ENCODE measurements around the gene TNFSF4. TPM values are rescaled to one million over a fixed set of nuclear protein-coding genes. Genes with fewer than 3 reads are reported as not detected.
"Not testable (repeated sequence)": the region's sequence is repeated elsewhere in the genome, so short reads cannot be mapped to it uniquely, and the experiment has no call there.

Gene TNFSF4
- total RNA-seq, 1 donor from 2014 or later: 1.6 TPM

DNA sequence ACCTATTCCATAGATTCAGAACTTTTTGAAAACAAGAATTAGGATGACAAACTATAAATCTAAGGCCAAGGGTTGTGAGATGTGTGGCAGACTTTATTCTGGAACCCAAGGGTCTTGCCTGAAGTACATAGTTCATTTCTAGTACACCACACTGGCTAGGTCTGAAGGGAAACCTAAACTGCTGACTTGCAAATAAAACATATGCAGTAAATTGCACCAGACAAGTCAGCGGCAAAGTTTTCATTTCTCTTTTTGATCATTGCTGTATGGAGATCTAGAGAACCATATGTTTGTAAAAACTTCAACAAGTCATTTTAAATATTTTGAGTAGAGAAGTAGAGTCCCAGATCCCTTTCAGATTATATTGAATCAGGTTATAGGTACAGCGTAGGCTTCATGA is 43.9 kb downstream of the TNFSF4 start:
- DNase-seq: no peak

DNA sequence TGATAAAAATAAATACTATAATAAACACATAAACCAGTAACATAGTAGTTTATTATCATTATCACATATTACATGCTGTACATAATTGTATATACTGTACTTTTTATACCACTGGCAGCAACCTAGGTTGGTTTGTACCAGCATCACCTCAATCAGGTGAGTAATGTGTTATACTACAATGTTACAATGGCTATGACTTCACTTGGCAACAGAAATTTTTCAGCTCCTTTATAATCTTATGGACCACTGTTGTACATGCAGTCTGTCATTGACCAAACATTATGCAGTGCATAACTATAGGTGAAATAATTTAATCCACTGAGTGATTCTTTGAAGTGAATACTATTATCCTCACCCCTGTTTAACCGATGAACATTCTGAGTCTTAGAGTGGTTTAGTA is 44.5 kb downstream of the TNFSF4 start:
- no peak for DNase-seq

DNA sequence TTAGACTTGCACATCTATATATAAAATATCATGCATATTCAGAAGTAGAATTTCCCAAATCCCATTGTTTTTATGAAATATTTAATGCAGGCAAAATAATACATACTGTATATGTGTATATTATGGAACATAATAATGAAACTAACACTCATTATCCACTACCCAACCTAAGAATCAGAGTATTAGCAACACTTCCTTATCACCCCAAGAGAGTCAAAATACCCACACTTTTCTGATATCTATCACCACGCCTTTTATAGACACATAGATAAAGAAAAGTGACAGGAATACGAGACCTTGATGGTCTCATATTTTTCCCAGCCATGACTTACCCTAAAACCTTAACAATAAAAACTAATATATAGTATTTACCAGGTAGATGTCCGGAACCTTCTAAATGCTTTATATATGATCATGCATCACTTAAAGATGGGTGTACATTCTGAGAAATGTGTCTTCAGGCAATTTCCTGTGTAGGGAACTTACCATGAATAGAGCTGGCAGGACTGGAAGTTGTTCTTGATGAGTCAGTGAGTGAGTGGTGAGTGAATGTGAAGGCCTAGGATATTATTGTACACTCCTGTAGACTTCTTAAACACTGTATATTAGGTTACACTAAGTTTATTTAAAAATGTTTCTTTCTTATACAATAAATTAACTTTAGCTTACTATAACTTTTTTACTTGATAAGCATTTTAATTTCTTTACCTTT is 45.5 kb downstream of the TNFSF4 start:
- no peak for DNase-seq

DNA sequence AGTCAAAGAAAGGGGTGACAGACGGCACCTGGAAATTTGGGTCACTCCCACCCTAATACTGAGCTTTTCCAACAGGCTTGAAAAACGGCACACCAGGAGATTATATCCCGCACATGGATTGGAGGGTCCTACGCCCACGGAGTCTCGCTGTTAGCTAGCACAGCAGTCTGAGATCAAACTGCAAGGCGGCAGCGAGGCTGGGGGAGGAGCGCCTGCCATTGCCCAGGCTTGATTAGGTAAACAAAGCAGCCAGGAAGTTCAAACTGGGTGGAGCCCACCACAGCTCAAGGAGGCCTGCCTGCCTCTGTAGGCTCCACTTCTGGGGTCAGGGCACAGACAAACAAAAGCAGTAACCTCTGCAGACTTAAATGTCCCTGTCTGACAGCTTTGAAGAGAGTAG is 53.2 kb downstream of the TNFSF4 start:
- DNase-seq: not testable (repeated sequence)

DNA sequence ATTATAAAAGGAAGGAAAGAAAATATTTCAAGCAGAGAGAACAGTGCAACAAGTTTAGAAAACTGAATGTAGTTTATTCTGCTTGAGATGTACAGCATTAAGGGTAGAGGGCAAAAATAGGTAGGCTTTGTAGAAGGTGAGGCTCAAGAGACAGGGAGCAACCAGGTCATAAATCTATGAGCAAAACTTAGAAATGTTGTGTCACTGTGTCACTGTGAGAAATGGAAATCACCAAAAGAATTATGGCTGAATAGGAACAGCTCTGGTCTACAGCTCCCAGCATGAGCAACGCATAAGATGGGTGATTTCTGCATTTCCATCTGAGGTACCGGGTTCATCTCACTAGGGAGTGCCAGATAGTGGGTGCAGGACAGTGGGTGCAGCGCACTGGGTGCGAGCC is 53.6 kb downstream of the TNFSF4 start:
- DNase-seq: no peak

DNA sequence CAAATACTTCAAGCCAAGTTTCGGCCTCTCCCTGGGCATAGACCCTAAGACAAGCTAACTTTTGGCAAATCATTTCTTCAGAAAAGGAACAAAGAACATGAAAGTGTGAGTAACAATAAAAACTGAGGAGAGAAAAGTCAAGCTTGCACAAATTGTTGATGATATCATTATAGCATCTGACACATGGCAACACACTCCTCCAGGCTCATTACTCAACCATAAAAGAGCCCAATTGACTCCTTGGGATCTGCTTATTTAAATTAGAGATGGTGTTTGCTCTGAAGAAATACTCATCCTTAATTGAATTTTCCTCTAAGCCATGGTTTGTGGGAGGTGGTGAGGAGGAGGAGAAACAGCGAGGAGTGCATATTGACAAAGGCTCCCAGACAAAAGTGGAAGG is 54.5 kb downstream of the TNFSF4 start:
- DNase-seq: no peak

DNA sequence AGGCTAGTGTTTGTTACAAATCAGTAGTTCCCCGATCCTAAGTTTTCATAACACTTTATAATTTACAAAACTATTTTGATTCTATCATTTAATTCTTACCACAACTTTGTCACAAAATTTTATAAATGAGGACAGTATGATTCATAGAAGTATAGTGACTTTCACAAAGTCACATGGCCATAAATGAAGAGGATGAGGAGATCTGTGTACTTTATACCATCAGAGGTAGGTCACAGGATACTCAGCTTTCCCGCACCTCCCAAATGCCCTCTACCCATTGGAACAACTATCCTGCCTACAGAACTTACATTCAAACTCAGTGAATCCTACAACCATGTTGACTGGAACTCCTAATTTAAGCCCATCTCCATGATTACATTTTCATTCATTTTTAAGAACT is 56.3 kb downstream of the TNFSF4 start:
- no peak for DNase-seq

DNA sequence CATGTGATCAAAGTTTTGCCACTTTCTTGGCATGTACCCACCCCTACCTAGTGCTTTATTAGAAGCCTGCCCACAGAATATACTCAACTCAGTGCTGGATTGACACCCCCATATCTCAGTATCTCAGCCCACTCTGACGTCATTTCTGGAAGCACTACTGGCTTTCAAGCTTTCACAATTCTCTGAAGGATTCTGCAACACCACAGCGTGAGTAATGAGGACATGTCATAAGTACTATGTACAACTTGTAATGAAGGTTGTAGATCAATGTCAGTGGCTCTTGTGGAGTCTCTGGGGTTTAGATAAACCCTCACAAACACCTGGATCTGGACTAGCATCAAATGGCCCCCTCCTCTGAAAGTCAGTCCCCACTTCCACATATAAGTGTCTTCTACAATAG is 57.2 kb downstream of the TNFSF4 start:
- no peak for DNase-seq

DNA sequence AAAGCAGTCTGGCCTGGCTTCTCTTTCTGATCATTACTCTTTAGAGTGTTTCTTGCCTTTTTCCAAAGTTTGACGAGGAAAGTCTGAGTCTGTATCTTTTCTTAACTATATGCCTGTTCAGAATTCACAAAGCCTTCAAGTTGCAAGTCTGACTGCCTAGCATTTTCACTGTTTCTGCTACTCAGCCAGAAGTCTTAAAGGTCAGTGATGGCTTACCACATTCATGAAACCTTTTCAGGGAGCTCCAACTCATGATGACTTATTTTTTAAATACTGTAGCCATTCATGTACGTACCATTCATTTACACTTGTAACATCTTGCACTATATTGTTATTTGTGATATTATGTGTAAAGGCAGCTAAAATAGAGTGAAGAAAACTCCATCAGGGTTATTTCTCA is 58.2 kb downstream of the TNFSF4 start:
- DNase-seq: no peak

DNA sequence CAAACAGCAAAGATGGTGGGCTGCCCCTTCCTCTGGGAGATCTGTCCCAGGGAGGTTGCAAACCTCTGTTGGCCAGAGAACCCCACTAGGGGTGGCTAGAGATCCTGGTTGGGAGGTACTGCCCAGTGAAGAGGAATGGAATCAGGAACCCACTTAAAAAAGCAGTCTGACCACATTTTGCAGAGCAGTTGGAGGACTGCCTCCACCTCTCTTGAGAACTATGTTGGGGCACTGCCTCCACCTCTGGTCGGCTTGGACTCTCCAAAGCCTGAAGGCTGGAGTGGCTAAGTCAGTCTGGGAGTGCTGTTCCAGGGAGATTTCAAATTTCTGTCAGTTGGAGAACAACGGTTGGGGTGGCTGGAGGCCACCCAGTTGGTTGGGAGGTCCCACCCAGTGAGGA is 58.6 kb downstream of the TNFSF4 start:
- no peak for DNase-seq

DNA sequence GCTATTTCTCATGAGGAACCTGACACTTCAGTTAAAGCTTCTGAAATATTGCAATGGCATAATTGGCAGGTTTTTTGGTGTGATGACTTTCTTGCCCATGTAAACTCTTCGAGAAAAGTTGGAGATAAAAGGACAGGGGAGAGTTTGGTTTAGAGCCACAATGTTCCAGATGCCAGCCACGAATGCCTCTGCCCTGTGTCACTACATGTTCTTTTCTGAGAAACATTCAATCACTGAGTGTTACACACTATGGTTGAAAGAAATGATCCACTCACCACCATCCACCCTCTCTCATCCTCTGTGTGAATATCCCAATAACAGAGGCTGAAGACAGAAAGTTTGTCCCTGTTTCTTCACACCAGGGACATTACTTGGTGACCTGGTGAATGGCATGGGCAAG is 66.4 kb downstream of the TNFSF4 start:
- no peak for DNase-seq

DNA sequence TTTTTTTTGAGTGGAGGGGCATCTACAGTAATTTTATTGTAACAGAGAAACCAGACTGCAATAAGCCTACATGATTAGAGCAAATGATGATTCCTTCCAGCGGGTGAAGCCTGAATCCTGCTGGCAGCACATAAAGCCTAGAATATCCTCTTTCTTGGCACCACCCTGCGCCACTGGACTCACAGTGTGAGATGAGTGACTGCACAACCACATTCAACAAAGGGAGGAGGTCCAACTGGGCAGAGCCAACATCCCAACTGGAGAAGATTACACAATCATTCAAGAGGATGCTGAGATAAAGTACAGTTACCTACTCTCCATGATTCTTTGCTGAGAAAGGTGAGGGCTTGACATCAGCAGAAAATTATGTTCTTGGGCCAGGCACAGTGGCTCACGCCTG is 67.4 kb downstream of the TNFSF4 start:
- DNase-seq: no peak

DNA sequence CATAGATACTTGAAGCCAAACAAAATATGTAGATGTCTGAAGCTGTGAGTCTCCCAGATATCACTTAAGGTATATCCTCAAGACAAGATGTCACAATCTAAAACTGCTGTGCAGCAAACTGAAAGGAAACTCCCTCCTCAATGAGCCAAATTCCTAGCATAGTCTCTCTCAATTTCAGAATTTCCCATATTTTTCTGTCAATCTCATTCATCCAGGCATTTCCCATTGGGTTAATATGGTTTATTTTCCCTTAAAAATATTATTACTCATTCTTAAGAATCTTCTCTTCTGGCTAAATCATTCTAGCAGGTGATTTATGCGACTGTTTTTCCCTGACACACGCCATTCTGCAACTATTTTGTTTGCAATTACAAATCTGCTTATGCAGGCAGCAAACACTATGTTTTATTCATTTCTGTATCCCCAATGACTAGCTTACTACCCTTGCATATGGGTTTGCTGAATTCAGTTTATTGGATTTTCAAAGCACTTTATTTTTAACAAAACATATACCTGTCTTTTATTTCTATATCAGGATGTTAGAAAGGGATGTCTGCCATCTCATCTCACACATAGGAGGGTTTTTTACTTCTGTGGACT is 69.9 kb downstream of the TNFSF4 start:
- no peak for DNase-seq

DNA sequence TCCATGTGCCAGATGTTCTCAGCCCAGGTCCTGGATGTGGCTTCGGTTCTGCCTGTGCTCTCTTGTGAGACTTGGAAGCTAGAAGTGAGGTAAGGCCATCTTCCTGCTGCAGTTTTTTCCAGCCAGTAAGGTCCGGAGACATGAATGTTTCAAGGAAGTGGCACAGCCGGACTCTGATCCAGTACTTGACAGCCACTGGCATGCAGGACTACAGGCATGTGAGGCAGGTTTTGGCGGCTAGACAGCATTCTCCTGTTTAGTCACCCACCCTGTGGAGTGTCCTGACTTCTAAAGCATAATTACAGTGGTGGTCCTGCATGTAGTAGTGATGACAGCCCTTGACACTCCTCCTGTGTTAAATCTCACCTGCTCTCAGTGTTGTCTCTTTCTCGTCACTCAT is 72.3 kb downstream of the TNFSF4 start:
- DNase-seq: no peak

DNA sequence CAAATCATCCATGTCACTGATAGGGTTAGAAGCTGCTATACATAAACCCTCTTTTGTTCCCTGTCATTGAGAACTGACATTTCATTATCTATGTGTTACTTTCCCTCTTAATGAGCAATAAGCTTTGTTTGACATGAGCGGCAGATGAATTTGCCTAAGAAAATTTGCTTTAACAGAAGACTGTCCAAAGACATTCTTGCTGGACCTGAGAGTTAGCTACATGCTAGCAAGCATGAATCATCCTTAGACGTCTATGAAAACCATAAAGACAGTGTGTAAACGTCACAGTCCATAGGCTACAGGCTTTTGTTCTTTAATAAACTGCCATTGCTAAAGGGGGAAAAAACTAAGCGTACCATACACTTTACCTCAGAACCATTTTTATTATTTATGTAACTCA is 73.1 kb downstream of the TNFSF4 start:
- no peak for DNase-seq

Other genes starting within 250 kb of the TNFSF4 start
- 3.4 TPM for gene TNFSF18, start 156.4 kb downstream of the TNFSF4 start, total RNA-seq

All from skin of body (tissue), 2 donors.